Immature natural killer cell (primary cell): ENCODE data around the gene HYAL1. TPM values are rescaled to one million over a fixed set of nuclear protein-coding genes. Genes with fewer than 3 reads are reported as not detected.
A peak's percentile ranks its signal among the peaks of the same experiment; 100 is the strongest.
"Not testable (repeated sequence)": the region's sequence is repeated elsewhere in the genome, so short reads cannot be mapped to it uniquely, and the experiment has no call there.

Experiments used
- DNase-seq, 3 donors: peaks; one replicate each; pipeline ENCODE4 v3.0.0; 2022; ENCODE audit warnings: mixed read lengths in 1 of 3
- H3K27ac Mint-ChIP-seq, 6 donors: one replicate each; pipeline ENCODE4 v1.8.0; 2020; ENCODE audit warnings: mixed read lengths in 6 of 6, mild to moderate bottlenecking in 5 of 6, inconsistent platforms in 4 of 6, moderate library complexity in 3 of 6
- H3K27me3 Mint-ChIP-seq, 3 donors: one replicate each; pipeline ENCODE4 v1.8.0; 2020 to 2021; ENCODE audit warnings: low read depth in 3 of 3, mild to moderate bottlenecking in 3 of 3, mixed read lengths in 3 of 3, moderate library complexity in 3 of 3, inconsistent platforms in 1 of 3
- H3K36me3 Mint-ChIP-seq, 3 donors: one replicate each; pipeline ENCODE4 v1.8.0; 2020; ENCODE audit warnings: mixed read lengths in 3 of 3, inconsistent platforms in 2 of 3, mild to moderate bottlenecking in 2 of 3
- H3K4me1 Mint-ChIP-seq, 2 donors: one replicate each; pipeline ENCODE4 v1.8.0; 2020; ENCODE audit warnings: inconsistent platforms in 2 of 2, mild to moderate bottlenecking in 2 of 2, mixed read lengths in 2 of 2, moderate library complexity in 1 of 2
- H3K4me3 Mint-ChIP-seq, 5 donors: one replicate each; pipeline ENCODE4 v1.8.0; 2020; ENCODE audit warnings: mild to moderate bottlenecking in 5 of 5, mixed read lengths in 5 of 5, inconsistent platforms in 3 of 5, moderate library complexity in 3 of 5
- H3K9me3 Mint-ChIP-seq, 6 donors: one replicate each; pipeline ENCODE4 v1.8.0; 2020; ENCODE audit warnings: mild to moderate bottlenecking in 6 of 6, mixed read lengths in 6 of 6, inconsistent platforms in 4 of 6, moderate library complexity in 3 of 6
- polyA plus RNA-seq, 3 donors: library from polyadenylated mRNA; unstranded; fragments of 300-500 nt; fragmentation: Illumina TruSeq; gene quantifications; one replicate each; pipeline ENCODE4 v1.2.3, GENCODE V29; 2021

Gene HYAL1
- polyA plus RNA-seq, 3 donors from 2014 or later: 0.18 to 0.57 TPM; not detected in 1

DNA sequence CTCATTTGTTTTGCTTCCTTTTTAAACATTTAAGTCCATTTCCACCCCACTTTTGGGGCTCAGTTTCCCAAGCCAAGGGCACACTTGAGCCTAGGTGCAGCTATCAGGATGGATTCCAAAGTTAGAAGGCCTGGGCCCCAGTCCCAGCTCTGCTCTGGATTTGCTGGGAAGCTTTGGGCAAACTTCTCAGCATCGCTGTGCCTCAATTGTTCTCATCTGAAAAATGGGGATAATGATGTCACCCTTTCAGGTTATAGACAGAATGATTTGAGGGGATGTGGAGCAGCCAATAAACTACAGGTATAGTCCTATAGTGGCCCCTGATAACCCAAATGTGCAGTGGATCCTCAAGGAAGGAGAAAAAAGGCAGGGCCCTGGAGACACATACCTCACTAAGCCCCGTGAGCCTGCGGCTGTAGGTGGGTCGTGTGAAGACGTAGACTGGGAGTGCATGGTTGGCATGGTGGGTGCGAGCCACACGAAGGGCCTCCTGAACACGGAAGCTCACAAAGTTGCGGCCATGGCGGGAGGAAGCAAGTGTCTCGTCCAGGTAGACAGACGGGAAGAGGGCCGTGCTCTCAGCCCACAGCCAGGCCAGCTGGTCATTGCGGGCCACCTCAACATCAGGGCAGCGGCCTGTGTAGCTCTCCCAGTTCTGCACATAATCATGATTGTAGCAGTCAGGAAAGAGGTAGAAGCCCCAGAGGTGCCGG, 16.0 kb upstream of the HYAL1 start:
- peak overlapping the region in 5 of 6 donors; percentile 74 to 79 (median 76) for H3K27ac Mint-ChIP-seq
- no peak for DNase-seq
- peaks cover 0 to 4% (median 3%) of the 10 kb centered on the region in 3 donors for H3K36me3 Mint-ChIP-seq
- H3K4me3 Mint-ChIP-seq: peak overlapping the region; percentile 62 to 96 (median 74)
- peaks cover 43 to 46% of the 10 kb centered on the region in 2 donors for H3K4me1 Mint-ChIP-seq
- peaks cover 0 to 4% (median 4%) of the 10 kb centered on the region in 3 donors for H3K27me3 Mint-ChIP-seq
- no peaks in the 10 kb centered on the region for H3K9me3 Mint-ChIP-seq

DNA sequence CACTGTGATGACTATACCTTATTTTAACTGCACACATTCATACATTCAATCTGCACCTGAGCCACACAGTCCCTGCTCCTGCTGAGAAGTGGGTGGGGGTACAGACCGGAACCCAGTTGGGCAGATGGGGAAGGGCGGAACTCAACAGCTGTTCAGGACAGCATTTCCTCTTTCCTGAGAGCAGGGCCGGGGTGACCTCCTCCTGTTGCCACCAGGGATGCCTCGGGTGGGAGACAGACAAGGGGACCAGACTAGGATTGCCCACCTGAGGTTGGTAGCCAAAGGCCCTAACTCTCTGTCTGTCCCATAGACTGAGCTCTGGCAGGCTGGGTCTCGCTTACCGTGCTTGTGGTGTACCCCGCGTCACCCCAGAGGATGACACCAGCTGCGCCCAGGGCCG, 15.2 kb upstream of the HYAL1 start:
- H3K4me1 Mint-ChIP-seq: peaks cover 48 to 49% of the 10 kb centered on the region in 2 donors
- H3K27me3 Mint-ChIP-seq: peaks cover 0 to 4% (median 4%) of the 10 kb centered on the region in 3 donors
- peaks cover 0 to 6% (median 4%) of the 10 kb centered on the region in 3 donors for H3K36me3 Mint-ChIP-seq
- no peaks in the 10 kb centered on the region for H3K9me3 Mint-ChIP-seq
- no peak for DNase-seq
- H3K4me3 Mint-ChIP-seq: peak overlapping the region; percentile 65 to 96 (median 72)
- peak overlapping the region; percentile 71 to 79 (median 75) for H3K27ac Mint-ChIP-seq

- Mint-ChIP-seq H3K4me1 (peaks cover 48 to 49% of the 10 kb centered on the region in 2 donors), H3K9me3 (no peaks in the 10 kb centered on the region), H3K27me3 (peaks cover 0 to 4% (median 4%) of the 10 kb centered on the region in 3 donors), H3K27ac (peak overlapping the region in 3 of 6 donors; percentile 74 to 79 (median 76)), H3K36me3 (peaks cover 0 to 6% (median 4%) of the 10 kb centered on the region in 3 donors), H3K4me3 (peak overlapping the region in 4 of 5 donors; percentile 59 to 96 (median 72))
- no peak for DNase-seq
These were observed 14.8 kb upstream of the HYAL1 start for GRCh38 chr3:50318163-50318562.

DNA sequence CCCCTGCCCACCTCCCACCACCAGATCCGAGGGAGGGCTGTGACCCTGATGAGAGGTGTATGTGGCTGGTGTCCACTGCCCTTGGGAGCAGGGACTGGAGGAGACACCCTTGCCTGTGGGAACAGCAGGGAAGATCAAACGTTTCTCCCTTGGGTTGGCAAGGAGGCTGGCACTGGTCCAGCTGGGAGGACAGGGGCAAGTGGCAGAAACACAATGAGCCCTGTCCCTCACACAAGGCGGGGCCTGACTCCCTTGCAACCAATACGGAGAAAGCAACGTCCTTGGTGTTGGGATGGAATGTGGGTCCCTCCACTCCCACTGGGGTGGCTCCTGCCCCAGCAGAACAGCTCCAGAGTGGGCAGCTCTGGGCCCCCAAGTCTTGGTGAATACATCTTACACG, 13.9 kb upstream of the HYAL1 start:
- Mint-ChIP-seq H3K9me3 (no peaks in the 10 kb centered on the region), H3K4me3 (peak overlapping the region in 1 of 5 donors; percentile 12), H3K27me3 (peaks cover 0 to 5% (median 4%) of the 10 kb centered on the region in 3 donors), H3K27ac (peak overlapping the region in 1 of 6 donors; percentile 61), H3K4me1 (peaks cover 46 to 49% of the 10 kb centered on the region in 2 donors), H3K36me3 (peaks cover 0 to 6% (median 4%) of the 10 kb centered on the region in 3 donors)
- DNase-seq: no peak

DNA sequence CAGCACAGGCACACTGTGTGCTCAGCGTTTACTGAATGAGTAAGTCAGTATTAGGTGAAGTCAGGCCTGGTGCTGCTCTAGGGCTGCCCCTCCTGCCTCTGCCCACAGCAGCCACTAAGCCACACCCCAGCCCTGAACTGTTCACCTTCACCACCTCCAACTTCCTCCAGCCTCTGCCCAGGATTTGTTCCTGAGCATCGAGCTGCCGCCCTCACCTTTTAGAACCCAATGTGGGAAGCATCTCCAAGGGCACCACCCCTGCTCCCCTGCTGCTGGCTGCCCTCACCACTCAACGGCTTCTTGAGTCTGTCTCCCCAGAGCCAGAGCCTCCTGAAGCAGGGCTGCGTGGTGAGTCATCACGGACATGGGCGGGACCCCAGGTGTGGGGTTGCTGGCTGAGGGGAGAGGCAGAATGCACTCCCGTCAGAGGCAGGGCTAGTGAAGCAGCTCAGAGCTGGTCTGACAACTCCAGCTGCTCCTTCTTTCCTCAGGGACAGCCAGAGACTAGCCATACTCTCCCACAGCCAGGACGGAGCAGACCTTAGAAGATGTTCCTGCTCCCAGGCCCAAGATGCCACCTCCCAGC, 13.4 kb upstream of the HYAL1 start:
- Mint-ChIP-seq H3K36me3 (peaks cover 0 to 6% (median 4%) of the 10 kb centered on the region in 3 donors), H3K4me1 (peaks cover 46 to 49% of the 10 kb centered on the region in 2 donors), H3K27ac (peak overlapping the region; percentile 34 to 89 (median 70)), H3K4me3 (peak overlapping the region; percentile 45 to 70 (median 52)), H3K9me3 (no peaks in the 10 kb centered on the region), H3K27me3 (peaks cover 0 to 5% (median 4%) of the 10 kb centered on the region in 3 donors)
- DNase-seq: no peak

DNA sequence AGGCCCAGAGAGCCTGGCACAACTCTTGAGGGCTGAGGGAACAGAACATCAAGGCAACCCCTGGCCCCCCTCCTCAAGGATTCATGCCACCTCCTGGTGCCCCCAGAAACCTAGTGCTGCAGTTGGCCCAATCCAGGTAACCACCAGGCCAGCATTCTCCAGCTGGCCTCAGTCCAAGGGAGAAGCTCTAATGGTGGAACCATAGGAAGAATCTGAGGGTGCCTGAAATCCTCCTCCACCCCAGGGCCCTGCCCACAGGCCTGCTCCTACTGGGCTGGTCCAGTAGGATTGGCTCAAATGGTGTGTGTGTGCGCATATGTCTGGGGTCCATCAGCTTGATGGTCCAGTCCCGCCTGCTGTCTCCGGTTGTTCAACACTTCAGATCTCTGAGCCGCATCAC, 11.4 kb upstream of the HYAL1 start:
- H3K27ac Mint-ChIP-seq: no peak overlapping the region
- H3K36me3 Mint-ChIP-seq: peaks cover 0 to 6% (median 4%) of the 10 kb centered on the region in 3 donors
- H3K4me3 Mint-ChIP-seq: no peak overlapping the region
- H3K4me1 Mint-ChIP-seq: peaks cover 36 to 39% of the 10 kb centered on the region in 2 donors
- H3K27me3 Mint-ChIP-seq: peaks cover 0 to 4% (median 3%) of the 10 kb centered on the region in 3 donors
- DNase-seq: no peak
- no peaks in the 10 kb centered on the region for H3K9me3 Mint-ChIP-seq

DNA sequence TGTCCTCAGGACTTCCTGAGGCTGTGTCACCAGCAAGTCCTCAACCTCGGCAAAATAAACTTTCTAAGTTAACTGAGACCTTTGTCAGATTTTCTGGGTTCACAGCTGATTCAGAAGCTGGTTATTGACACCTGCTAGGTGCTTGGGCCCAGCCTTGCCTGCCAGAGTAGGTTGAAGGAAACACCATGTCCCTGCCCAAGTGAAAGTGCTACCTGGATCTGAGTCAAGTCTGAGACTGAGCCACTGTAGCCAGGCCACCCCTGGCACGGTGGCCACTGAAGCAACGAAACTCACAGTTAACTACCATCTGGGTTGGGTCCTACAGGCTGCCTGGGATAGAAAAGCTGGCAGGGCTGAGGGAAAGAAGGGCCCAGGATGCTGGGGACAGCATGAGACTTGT, 11.0 kb upstream of the HYAL1 start:
- no peak for DNase-seq
- no peaks in the 10 kb centered on the region for H3K9me3 Mint-ChIP-seq
- H3K27me3 Mint-ChIP-seq: peaks cover 0 to 4% (median 3%) of the 10 kb centered on the region in 3 donors
- H3K27ac Mint-ChIP-seq: peak overlapping the region in 2 of 6 donors; percentile 31 to 43
- peaks cover 0 to 6% (median 4%) of the 10 kb centered on the region in 3 donors for H3K36me3 Mint-ChIP-seq
- H3K4me1 Mint-ChIP-seq: peaks cover 32 to 34% of the 10 kb centered on the region in 2 donors
- H3K4me3 Mint-ChIP-seq: no peak overlapping the region

DNA sequence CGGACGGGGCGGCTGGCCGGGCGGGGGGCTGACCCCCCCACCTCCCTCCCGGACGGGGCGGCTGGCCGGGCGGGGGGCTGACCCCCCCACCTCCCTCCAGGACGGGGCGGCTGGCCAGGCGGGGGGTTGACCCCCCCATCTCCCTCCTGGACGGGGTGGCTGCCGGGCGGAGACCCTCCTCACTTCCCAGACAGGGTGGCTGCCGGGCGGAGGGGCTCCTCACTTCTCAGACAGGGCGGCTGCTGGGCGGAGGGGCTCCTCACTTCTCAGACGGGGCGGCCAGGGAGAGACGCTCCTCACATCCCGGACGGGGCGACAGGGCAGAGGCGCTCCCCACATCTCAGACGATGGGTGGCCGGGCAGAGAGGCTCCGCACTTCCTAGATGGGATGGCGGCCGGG, 8.7 kb upstream of the HYAL1 start:
- not testable (repeated sequence) for H3K9me3 Mint-ChIP-seq, H3K27me3 Mint-ChIP-seq, H3K4me3 Mint-ChIP-seq, H3K36me3 Mint-ChIP-seq, DNase-seq, H3K27ac Mint-ChIP-seq
- peaks cover 17 to 18% of the 10 kb centered on the region in 2 donors for H3K4me1 Mint-ChIP-seq

GRCh38 chr3:50304601-50305000, 1.2 kb upstream of the HYAL1 start:
- peaks cover 0 to 3% (median 0%) of the 10 kb centered on the region in 3 donors for H3K27me3 Mint-ChIP-seq
- H3K36me3 Mint-ChIP-seq: no peaks in the 10 kb centered on the region
- no peak for DNase-seq
- H3K4me1 Mint-ChIP-seq: peaks cover 10 to 14% of the 10 kb centered on the region in 2 donors
- H3K4me3 Mint-ChIP-seq: no peak overlapping the region
- no peak overlapping the region for H3K27ac Mint-ChIP-seq
- no peaks in the 10 kb centered on the region for H3K9me3 Mint-ChIP-seq

DNA sequence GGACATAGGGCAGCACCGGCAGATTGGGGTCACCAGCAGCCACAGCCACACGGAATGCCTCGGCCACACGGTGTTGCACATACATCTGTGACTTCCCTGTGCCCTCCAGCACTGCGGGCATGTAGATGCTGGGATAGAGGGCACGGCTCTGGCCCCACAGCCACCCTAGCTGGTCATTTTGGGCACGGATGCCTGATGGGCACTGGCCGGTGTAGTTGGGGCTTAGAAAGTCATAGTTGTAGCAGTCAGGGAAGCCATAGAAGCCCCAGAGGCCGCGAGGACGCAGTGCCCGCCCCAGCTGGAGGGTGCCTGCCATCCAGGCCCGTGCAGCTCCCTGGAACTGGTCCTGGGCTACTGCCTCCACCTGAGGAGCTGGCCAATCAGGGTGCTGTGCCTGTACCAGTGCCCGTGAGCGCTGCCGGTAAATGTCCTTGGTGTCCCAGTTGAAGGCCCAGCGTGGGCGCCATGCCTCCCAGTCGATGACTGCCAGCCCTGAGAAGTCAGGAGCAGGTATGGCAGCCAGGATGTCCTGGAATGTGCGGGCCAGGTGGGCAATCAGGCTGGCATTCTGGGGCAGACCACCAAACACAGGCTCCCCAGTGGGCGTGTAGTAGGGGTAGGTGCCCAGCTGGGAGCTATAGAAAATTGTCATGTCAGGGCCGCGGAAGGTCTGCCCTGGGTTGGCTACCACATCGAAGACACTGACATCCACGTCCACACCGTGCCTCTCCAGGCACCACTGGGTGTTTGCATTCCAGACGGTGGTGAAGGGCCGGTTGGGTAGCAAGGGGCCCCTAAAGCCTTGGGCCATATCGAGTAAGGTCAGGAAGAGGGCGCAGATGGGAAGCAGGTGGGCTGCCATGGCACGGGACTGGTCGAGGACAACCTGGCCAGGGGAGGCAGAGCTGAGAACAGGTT, 1.0 kb downstream of the HYAL1 start:
- Mint-ChIP-seq H3K27me3 (peaks cover 0 to 4% (median 0%) of the 10 kb centered on the region in 3 donors), H3K4me3 (no peak overlapping the region), H3K36me3 (no peaks in the 10 kb centered on the region), H3K27ac (no peak overlapping the region), H3K4me1 (peaks cover 27 to 33% of the 10 kb centered on the region in 2 donors), H3K9me3 (no peaks in the 10 kb centered on the region)
- DNase-seq: no peak

GRCh38 chr3:50300681-50301254, 2.6 kb downstream of the HYAL1 start:
- H3K36me3 Mint-ChIP-seq: no peaks in the 10 kb centered on the region
- DNase-seq: no peak
- H3K27ac Mint-ChIP-seq: peak overlapping the region; percentile 95 to 99 (median 98)
- peaks cover 0 to 4% (median 0%) of the 10 kb centered on the region in 3 donors for H3K27me3 Mint-ChIP-seq
- peaks cover 27 to 34% of the 10 kb centered on the region in 2 donors for H3K4me1 Mint-ChIP-seq
- no peaks in the 10 kb centered on the region for H3K9me3 Mint-ChIP-seq
- peak overlapping the region; percentile 39 to 98 (median 95) for H3K4me3 Mint-ChIP-seq

DNA sequence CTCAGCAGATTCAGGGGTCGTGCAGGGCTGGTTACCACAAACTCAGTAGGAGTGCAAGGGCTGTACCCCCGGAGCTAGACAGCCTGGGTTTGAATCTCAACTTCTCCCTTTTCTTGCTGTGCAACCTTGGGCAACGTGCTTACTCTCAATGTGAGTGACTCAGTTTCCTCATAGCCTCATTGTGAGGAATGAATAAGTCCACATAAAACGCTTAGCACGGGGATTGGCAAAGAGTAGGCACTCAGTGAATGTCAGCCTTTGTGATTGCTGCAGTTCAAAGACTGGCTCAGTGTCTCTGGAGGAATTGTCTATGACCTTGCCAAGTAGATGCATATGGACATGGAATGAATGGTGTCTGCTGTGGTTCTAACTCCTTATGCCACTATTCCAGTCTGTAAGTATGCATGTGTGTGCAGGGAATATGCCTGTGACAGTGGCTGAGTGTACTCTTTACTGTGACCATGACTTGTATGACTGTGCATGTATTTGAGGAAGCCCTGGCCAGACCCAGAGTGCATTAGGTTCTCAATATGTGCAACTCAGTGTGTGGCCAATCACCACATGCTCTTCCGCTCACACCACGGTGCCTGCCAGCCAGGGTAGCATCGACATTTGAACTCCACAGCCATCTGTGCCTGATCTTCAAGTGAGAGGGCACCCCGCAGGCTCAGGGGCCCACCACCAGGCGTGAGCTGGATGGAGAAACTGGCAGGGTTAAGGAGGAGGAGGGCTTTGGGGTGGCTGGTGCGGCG, 3.3 kb downstream of the HYAL1 start:
- H3K27me3 Mint-ChIP-seq: peaks cover 0 to 4% (median 0%) of the 10 kb centered on the region in 3 donors
- DNase-seq: no peak

More for the DNA sequence above, 3.3 kb downstream of the HYAL1 start:
- Mint-ChIP-seq H3K36me3 (no peaks in the 10 kb centered on the region), H3K4me3 (peak overlapping the region; percentile 92 to 98 (median 95)), H3K27ac (peak overlapping the region; percentile 95 to 99 (median 98)), H3K9me3 (no peaks in the 10 kb centered on the region), H3K4me1 (peaks cover 27 to 34% of the 10 kb centered on the region in 2 donors)
